Occipital lobe (tissue), 2 donors: ENCODE results near the gene TBCA. TPM values are rescaled to one million over a fixed set of nuclear protein-coding genes. Genes with fewer than 3 reads are reported as not detected.

Experiments
- DNase-seq: peaks from one replicate; lab custom pipeline; 2025; lab: John Stamatoyannopoulos, UW
- total RNA-seq: library from RNA; depleted of rRNA; stranded (reverse); fragments of >200 nt; gene quantifications from one replicate; pipeline ENCODE4 v1.2.3, GENCODE V29; 2014

TBCA gene
- total RNA-seq, 1 donor from 2014 or later: 70.7 TPM

DNA sequence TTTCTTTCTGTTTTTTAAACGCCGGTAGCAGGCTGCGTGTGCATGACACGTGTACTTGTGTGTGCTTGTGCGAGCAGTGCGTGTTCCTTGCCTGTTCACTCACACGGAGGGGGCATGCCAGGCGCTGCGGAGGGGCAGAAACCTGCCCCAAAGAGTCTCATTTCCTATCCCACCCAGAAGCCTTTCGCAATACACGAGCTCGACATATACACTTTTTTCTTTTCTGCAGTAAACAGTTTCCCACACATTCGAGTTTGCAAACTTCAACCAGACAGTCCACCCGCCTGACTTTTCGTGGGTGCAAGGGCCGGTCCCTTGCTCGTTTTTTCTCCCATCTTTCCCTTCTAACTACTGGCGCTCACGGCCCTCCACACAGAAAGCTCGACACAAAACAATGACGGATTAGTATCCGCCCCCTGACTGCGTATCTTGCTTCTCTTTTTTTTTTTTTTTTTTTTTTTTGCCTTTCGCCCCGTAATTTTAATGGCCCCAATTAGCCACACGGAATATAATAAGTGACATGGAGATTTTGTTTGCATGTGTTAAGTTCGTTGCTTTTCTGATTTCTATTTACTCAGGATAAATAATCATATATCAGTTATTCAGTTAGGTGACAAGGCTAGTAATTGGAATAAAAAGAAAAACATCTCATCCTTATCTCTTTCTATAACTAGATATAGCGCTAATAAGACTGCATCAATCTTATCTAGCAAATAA lies 132.3 kb downstream of the TBCA start:
- DNase-seq: no peak

DNA sequence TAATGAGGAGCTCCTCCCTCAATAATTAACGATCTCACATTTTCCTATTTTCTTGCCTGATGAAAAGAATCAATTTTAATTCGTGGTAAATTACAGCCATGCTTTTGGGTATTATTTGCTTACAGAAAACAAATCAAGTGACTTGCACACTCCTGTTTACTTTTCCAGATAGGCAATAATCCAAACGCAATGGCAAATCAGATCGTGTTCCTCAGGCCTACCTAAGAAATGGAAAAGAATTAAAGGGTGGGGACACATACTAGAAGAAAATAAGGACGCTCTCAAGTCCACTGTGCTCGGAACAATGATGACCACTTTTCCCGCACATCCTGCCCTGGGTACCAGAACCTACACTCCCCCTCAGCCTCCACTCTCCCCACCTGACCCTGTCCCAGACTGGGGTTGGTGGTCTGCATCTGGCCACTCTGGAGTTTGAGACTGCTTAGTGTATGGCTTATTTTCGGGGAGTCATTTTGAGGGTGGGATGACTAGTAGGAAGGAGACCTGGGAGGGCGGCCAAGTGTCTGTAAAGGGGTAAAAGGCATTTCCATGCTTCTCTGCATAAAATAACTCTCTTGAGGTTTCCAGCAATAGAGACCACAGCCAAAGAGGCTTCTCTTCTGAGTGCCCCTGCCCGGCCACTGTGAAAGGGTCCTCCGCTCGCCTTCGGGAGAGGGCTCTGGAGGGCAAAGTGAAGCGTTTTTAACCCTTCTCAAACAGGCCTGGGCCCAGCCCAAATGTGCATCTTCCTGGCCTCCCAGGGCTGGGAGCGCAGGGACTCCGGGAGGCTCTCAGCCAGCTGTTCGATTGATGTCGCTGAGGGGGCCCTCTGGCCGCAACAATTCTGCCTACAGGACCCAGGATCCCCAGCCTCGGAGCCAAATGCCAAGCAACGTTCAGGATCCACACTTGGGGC lies 133.1 kb downstream of the TBCA start:
- no peak for DNase-seq

DNA sequence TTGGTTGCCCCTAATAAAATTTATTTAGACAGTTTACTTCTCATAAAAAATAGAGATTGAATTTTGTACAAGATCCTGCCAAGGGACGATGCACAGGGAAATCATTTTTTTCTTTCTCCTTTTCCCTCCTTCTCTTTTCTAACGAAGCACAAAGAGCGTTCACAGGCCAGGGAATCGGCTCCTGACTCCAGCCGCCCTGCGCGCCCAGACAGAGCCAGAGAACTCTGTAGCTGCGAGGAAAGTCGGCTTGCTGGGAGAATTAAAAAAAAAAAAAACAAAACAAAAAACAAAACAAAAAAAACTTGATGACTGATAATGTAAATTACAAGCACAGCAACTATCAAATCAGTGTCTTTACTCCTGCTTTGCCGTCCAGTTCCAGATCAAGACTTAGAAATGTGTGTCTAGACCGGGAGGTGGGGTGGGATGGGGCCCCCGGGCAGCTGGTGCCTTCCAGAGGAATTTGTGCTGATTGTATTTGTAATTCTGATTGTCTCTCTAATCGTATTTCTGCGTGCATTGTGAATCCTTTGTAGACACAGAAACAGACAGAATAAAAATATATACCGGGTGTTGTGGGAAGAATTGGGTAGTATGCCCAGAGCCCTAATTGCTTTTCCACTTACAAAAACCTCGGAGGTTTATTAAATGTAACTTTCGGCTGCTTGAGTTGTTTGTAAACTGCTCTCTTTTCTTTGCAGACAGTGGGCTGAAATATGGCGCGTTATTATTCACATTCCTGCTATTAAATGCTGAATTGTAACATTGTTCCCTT lies 134.0 kb downstream of the TBCA start:
- no peak for DNase-seq

DNA sequence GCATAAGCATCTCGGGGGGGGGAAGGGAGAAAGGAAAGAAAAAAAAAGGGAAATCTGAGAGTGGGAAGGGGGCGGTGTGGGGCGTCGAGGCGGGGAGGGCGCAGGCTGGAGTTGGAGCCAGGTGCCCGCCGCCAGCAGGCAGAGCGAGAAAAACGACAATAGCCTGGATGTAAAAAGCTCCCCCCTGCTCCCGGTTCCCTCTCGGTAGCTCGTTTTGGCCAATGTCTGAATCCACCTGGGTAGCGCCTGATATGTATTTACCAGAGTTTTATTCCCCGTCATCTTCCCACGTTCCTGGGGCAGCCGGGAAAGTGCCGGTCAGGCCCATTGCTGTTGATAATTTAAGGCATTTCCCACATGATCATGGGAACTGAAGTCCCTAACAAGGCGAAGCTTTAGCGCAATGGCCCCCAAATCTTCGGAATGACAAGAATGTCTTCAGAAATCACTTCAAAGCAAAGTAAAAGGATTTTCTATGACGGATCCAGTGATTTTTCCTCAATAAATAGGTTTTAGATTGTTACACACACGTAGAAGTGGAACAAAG lies 134.7 kb downstream of the TBCA start:
- no peak for DNase-seq

Other genes starting within 250 kb of the TBCA start
- gene OTP, start 137.6 kb downstream of the TBCA start, total RNA-seq: not detected